Ureter (tissue), 1 donor: ENCODE data around the gene EPHB6. TPM values are rescaled to one million over a fixed set of nuclear protein-coding genes. Genes with fewer than 3 reads are reported as not detected.
A peak's percentile ranks its signal among the peaks of the same experiment; 100 is the strongest.

Experiments used
- DNase-seq: peaks from one replicate; pipeline ENCODE4 v3.0.0-alpha.2; 2020; ENCODE audit warnings: low spot score
- total RNA-seq: library from RNA; stranded (reverse); gene quantifications from one replicate; pipeline ENCODE4 v1.2.4, GENCODE V29; 2023
- donor health status: DM: yes; HTN: yes; CAD: no.

Gene EPHB6
- total RNA-seq, 1 donor from 2014 or later = 55.9 TPM

DNA sequence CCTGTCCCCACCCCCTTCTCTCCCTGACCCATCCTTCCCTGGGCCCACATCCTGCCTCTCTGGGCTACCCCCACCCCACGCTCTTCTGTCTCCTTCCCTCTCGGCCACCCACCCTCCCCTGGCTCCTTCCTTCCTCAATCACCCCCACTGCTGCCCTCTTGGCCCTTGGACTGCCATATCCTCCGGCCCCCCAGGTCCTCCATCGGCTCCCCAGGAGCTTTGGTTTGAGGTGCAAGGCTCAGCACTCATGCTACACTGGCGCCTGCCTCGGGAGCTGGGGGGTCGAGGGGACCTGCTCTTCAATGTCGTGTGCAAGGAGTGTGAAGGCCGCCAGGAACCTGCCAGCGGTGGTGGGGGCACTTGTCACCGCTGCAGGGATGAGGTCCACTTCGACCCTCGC, 10.9 kb downstream of the EPHB6 start:
- DNase-seq = no peak

DNA sequence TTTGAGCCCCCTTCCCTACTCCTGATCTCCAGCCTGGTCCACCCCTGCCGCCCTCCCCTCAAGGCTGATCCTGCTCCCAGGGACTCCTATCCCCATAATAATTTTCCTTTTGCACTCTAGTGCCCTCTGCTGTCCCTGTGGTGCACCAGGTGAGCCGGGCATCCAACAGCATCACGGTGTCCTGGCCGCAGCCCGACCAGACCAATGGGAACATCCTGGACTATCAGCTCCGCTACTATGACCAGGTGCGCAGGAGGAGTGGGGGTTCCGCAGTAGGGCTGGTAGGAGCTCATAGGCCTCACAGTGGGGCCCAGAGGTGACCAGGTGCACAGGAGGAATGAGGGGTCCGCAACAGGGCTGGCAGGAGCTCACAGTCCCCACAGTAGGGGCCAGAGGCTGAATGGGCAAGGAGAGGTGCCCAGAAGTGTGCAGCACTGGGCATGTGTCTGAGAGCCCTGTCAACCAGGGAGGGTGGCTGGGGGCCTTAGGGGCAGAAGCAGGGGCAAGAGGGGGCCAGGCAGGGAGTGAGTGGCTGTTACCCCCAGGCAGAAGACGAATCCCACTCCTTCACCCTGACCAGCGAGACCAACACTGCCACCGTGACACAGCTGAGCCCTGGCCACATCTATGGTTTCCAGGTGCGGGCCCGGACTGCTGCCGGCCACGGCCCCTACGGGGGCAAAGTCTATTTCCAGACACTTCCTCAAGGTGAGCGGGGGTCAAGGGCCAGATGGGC, 11.7 kb downstream of the EPHB6 start:
- DNase-seq = no peak

DNA sequence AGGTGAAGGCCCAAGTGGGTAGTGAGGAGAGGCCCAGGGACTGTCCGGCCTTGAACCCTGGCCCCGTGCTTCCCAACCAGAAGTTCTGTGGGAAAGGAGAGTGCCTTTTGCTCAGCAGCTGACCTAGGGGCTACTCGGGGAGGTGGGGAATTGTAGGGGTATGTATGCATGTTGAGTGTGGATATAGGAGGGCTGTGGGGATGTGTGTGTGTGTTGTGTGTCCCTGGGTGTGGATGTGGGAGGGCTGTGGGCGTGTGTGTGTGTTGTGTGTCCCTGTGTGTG, 12.2 kb downstream of the EPHB6 start:
- DNase-seq = no peak

DNA sequence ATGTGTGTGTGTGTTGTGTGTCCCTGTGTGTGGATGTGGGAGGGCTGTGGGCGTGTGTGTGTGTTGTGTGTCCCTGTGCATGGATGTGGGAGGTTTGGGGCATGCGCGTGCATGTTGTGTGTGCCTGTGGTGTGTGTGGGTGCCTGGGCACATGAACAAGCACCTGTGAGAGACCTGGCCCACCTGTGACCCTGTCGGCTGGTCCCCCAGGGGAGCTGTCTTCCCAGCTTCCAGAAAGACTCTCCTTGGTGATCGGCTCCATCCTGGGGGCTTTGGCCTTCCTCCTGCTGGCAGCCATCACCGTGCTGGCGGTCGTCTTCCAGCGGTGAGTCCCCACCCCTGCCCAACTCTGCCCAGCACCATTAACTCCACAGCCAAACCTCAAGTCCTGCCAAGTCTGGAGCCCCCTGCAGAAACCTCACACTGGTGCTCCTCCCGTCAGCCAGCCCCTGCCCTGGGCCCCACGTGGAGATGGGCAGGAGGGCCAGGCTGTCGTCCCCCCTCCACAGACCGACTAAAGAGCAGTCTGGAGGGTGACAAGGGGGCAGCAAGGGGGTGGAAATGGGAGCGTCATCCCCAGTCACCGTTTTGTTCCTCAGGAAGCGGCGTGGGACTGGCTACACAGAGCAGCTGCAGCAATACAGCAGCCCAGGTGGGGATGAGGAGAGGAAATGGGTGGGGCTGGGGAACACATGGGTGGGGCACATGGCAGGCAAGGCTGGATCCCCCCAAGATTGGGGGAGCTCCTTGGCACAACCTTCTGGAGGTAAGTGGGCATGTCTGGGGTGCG, 12.7 kb downstream of the EPHB6 start:
- DNase-seq = peak; percentile 39

DNA sequence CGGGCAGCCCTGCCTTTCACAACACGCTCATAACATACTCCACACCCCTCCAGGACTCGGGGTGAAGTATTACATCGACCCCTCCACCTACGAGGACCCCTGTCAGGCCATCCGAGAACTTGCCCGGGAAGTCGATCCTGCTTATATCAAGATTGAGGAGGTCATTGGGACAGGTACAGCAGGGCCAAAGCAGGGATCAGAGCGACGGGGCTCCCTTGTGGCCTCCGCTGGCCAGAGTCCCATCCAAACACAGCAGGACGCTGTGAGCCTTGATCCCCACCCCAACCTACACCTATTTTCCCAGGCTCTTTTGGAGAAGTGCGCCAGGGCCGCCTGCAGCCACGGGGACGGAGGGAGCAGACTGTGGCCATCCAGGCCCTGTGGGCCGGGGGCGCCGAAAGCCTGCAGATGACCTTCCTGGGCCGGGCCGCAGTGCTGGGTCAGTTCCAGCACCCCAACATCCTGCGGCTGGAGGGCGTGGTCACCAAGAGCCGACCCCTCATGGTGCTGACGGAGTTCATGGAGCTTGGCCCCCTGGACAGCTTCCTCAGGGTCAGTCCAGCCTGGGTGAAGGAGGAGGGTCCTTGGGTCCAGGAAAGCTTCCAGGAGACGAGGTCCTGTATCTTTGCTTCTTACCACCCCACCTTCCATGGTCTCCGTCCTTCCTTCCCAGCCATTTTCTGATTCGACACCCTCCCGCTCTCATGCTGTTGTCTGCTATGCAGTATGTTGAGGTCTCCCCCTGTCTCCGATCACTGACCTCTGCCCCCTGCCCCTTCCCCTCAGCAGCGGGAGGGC, 13.5 kb downstream of the EPHB6 start:
- peak; percentile 37 for DNase-seq

DNA sequence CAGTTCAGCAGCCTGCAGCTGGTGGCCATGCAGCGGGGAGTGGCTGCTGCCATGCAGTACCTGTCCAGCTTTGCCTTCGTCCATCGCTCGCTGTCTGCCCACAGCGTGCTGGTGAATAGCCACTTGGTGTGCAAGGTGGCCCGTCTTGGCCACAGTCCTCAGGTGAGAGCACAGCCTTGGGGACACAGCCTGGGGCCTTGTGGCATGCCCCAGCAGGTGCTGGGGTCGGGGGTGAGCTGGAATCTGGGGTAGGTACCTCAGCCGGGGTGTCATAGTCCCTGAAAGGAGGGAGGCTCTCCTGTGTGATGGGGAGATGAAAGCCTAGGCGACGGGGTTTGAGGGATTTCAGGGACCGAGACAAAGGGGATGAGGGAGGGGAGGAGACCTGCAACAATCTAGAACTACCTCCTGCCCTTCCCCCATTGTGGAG, 14.1 kb downstream of the EPHB6 start:
- peak; percentile 30 for DNase-seq

DNA sequence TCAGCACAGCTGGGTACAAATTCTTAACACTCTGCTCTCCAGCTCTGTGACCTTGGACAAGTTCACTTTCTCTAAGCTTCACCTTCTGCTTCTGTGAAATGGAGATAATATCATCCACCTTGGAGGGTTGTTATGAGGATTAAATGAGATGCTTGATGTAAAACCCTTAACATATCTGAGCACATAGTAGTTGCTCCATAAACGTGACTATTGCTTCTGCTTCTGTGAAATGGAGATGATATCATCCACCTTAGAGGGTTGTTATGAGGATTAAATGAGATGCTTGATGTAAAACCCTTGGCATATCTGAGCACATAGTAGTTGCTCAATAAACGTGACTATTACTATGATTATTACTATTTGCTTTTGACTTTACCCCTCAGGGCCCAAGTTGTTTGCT, 14.6 kb downstream of the EPHB6 start:
- no peak for DNase-seq

DNA sequence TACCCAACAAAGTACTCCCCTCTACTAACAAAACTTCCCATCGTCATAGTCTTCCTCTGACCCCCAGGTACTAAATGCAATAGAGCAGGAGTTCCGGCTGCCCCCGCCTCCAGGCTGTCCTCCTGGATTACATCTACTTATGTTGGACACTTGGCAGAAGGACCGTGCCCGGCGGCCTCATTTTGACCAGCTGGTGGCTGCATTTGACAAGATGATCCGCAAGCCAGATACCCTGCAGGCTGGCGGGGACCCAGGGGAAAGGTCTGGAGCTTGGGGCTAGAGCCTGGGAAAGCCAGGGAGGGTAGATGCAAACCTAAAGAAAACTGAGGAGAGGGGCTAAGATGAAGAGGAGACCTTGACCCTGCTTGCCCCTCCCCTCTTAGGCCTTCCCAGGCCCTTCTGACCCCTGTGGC, 15.3 kb downstream of the EPHB6 start:
- DNase-seq = peak; percentile 42

DNA sequence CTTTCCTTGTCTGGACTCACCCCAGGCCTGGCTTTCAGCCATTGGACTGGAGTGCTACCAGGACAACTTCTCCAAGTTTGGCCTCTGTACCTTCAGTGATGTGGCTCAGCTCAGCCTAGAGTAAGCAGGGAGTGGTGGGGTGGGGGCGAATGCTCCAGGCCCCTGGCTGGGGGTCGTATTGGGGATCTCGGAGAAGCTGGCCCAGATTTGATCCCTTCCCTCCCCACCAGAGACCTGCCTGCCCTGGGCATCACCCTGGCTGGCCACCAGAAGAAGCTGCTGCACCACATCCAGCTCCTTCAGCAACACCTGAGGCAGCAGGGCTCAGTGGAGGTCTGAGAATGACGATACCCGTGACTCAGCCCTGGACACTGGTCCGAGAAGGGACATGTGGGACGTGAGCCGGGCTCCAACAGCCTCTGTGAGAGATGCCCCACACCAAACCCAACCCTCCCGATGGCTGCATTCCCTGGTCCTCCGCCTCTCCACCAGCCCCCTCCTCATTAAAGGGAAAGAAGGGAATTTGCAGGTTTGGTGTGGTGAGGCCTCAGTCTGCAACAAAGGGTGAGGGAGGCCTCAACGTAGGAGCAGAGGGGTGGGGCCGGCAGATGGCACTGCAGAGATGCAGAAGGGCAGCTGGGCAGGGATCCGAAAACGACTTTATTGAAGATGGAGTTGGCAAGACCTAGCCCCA, 15.8 kb downstream of the EPHB6 start:
- DNase-seq = peak; percentile 41

DNA sequence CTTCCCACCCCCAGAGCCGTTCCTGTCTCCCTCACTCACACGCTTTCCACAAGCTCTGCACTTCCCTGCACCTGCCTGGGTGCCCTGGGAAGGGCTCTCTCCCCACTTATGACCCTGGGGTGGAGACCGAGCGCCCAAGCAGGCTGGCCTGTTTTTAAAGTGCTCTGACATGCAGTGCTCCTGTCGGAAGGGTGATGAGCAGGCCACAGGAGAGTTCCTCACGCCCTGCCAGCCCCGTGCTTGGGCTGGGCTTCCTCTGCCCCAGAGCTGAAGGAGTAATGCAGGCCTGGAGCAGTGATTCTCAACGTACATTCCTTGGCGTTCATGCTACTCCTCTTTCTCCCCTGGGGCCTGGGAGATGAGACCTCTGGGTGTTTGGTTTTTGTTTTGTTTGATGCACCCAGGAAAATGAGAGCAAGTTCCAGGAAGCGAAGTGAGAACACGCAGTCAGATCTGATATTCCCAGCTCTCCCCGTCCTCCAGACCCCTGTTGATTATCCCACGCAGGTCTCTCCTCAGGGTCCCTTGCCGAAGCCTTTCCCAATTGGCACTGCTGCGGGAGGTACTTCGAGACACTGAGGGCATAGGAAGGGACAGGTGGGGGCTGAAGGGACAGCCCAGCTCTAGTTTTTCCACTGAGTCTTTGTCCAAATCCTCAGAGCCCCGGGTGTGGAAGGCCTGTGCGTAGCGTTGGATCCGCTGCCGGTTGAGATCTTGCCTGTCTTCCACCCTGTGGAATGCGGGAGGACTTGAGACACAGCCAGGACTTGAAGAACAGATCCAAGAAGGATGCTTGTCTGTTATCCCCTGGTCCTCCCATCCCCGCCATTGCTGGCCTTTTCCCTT, 16.6 kb downstream of the EPHB6 start:
- DNase-seq = peak; percentile 40

DNA sequence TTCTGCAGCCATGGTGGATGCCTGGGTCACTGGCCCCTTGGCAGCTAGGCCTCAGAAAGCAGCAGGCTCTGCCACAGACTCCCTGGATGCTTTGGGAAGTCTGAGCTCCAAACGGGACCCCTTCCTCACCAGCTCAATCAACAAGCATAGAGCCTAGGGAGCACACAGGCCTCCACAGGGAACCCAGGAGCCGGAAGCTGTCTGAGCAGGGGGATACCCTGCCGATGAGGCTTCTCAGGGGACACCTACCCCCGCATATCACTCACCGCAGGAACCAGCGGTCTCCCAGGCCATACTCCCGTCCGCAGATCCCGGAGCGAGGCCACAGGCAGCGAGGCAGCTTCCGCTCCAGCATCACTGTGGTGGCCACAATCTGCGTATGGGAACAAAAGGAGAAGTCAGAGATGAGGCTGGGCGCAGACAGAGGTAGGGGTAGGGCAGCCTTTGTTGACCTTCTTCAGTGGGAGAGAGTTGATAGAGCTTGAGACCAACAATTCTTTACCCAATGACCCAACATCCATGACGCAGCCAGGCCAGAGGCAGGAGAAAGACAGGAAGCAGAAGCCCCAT, 17.3 kb downstream of the EPHB6 start:
- DNase-seq = no peak

DNA sequence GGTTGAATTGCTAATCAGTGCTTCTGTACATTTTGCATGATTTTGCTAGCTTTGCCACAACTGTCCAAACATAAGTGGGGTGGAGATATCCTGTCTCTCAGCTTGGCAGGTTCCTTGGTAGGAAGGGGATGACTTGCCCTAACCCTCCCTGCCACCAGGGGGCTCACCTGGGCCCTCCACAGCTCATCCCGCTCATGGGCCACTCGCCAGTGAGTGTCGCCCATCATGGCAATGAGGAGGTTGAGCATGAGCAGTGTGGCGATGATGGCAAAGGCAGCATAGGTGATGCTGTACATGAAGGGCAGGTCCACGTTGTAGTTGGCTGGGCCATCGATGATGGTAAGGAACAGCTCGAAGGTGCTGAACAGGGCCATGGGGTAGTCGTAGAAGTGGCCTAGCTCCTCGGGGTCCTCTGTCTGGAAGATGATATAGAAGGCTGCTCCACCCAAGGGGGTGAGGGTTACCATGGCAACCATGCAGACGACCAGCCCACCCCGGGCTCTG, 18.5 kb downstream of the EPHB6 start:
- DNase-seq = no peak

DNA sequence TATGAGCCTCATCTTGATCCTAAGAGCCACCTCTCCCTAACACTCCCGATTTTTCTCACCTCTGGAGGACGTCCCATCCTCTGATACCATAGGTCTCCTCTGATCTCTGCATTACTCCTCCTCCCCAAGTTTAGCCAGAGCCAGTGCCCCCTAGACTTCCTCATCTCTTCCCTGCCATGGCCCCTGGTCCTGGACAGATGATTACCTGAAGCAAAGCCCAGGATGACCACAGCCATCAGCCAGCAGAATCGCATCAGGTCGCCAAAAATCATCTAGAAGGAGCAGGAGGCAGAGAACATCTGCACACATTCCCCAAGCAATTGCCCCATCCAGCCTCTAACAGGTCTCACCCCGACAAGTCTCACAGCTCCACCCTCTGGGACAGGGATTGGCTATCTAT, 19.0 kb downstream of the EPHB6 start:
- DNase-seq = no peak

DNA sequence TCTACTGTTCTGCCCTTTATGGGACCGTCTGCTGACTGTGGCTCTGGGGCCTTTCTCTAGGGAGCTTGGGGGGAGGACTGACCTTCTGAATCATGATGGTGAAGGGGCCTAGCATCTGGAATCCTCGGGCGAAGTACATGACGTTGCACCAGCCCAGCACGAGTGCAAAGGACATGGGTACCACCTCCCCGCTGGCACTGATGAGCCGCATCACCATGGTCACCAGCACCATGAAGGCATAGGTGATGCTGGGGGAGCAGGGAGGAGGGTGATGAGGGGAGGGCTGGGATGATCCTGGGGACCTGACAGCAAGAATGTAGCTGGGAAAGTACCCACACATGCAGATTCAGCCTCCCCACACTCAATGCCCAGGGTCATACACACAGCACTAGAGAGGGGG, 19.5 kb downstream of the EPHB6 start:
- DNase-seq = no peak

DNA sequence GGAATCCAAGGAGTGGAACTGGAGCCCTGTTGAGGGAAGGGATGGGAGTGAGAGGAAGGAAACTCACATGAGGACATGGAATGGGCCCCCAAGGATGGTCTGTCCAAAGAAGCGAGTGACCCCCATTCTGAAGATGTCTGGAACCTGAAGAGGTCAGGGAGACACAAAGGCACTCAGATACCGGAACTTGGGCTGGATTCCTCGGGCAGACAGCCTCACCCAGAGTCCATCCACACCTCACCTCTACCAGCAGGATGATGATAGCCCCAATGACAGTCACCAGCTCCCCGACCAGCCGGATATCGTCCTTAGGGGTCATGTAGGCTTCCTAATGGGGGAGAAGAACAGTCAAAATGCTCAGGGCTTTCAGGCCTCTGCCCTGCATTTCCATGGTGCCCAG, 20.0 kb downstream of the EPHB6 start:
- DNase-seq = no peak

DNA sequence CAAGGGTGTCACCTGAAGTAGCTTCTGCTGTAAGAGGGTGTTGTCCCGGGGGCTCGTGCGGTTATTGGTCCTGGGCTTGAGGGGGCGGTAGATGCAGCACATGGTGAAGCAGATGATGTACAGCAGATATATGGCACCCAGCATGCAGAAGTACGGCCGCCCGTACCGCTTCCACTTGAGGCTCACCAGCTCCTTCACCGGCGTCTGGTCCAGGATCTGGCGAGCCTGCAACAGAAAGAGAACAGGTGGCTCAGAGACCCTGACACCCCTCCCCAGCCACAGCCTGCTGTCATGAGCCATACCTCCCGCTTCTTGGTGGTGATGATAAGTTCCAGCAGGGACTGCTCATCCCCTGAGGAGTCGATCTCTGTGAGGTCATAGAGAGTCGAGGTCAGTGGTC, 20.6 kb downstream of the EPHB6 start:
- DNase-seq = no peak

DNA sequence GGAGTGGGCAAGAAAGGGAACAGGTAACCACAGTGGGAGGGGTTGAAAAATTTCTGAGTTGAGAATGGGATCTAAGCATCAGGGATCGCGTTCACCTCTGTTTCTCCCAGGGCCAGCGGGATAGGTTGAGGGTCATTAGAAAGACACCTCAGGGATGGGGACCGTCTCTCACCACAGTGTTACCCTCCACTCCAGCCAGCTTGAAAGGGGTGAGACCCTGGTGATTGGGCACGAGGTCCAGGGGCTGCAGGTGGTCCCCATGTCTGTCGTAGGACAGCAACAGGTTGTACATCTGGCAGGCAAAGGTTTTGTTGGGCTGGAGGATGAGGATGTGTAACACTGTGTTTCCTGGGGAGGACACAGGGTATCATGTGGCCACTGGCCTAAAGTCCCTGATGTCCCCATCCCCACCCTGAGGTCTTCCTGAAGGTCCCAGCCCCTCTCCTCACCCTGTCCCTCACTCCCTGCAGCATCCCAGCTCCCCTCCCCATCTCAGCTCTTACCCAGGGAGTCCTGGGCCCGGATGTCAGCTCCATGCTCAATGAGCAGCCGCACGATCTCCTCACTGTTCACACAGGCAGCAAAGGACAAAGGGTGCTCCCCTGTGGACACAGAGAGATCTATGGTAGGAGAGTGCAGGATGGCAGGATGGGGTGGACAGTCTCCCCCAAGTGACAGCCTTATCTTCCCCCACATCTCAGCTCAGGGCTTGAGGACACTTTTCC, 21.5 kb downstream of the EPHB6 start:
- no peak for DNase-seq

DNA sequence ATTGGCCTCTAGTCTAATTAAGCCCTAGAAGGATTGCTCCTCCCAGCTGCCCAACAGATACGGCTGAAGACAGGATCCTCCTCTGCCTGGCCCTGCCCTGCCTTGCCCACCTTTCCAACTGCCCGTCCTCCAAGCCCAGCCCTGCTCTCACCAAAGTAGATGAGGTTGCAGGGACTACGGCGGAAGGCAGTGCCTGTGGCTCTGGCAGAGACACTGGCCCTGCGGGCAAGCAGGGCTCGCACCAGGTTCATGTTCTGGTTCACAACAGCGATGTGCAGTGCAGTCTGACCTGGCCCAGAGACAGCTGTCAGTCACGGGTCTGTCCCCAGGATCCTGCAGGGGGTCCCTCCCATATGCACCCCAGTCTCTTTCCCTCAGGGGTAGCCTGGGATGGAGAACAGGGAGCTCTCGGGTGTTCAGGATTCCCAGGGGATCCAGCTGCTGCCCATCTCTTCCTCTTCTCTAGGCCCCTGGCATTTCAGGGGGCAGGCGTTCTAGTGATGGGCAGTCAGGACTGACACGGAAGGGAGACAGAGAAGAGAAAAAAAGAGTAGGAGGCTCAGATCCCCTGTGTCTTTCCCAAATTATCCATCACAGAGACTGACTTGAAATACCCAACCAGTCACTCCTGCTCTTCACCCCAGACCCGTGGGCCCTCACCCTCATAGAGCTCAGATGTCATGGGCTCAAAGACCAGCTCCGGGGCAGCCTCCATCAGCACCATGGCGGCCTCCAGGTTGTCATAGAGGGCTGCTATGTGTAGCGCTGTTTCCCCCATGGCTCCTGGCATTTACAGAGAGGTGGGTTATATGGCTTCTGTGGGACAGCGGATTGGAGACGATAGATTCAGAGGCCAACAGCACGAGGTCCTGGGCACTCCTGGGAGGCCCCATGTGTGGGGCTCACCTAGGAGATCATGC, 22.4 kb downstream of the EPHB6 start:
- DNase-seq = no peak

DNA sequence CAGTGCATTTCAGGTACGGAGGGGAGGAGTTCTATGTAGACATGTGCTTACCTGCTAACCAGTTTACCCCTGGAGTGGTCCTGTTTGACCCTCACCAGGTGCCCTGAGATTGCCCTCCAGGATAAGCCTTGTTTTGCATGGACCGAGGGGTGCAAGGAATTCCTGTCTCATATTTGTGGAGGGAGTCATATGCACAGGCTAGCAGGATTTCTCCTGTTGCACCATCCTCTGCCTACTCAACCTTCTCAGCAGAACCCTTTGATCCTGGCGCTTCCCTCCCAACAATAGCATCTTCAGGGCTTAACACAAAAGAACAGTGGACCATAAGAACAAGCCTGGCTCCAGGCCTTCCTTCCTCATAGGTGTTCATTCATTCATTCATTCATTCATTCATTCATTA, 23.4 kb downstream of the EPHB6 start:
- DNase-seq = no peak
